Neural crest cell (in vitro differentiated cells): Measurements from ENCODE around the gene NNT. TPM values are rescaled to one million over a fixed set of nuclear protein-coding genes. Genes with fewer than 3 reads are reported as not detected.

ENCODE experiments used
- DNase-seq: peaks from one replicate; pipeline ENCODE4 v3.0.0; 2021; ENCODE audit warnings: low read depth, mixed read lengths, low spot score
- H3K27ac Mint-ChIP-seq: one replicate; pipeline ENCODE4 v1.8.0; 2021; ENCODE audit warnings: mild to moderate bottlenecking, mixed read lengths; ENCODE audit not compliant: unreplicated experiment
- H3K27me3 Mint-ChIP-seq: 2 replicates; pipeline ENCODE4 v1.8.0; 2021; ENCODE audit warnings: low read depth, mild to moderate bottlenecking, mixed read lengths
- H3K36me3 Mint-ChIP-seq: 2 replicates; pipeline ENCODE4 v1.8.0; 2021; ENCODE audit warnings: low read depth, mild to moderate bottlenecking, mixed read lengths
- H3K4me1 Mint-ChIP-seq: 2 replicates; pipeline ENCODE4 v1.8.0; 2021; ENCODE audit warnings: mixed read lengths
- H3K4me3 Mint-ChIP-seq: one replicate; pipeline ENCODE4 v1.8.0; 2021; ENCODE audit warnings: mild to moderate bottlenecking, mixed read lengths
- H3K9me3 Mint-ChIP-seq: 2 replicates; pipeline ENCODE4 v1.8.0; 2021; ENCODE audit warnings: mixed read lengths
- total RNA-seq: library from RNA; stranded (reverse); gene quantifications from 2 replicates; pipeline ENCODE4 v1.2.1, GENCODE V29; 2021
- TF ChIP-seq, protein P1 (sequence below): fragments of 200-600 bp; sonication (generic); conservative IDR thresholded peaks from 2 replicates; pipeline ENCODE4 v1.5.0; 2021; ENCODE audit warnings: antibody characterized with exemption, mild to moderate bottlenecking

NNT gene
- total RNA-seq, 1 donor from 2014 or later: 72.7 TPM

DNA sequence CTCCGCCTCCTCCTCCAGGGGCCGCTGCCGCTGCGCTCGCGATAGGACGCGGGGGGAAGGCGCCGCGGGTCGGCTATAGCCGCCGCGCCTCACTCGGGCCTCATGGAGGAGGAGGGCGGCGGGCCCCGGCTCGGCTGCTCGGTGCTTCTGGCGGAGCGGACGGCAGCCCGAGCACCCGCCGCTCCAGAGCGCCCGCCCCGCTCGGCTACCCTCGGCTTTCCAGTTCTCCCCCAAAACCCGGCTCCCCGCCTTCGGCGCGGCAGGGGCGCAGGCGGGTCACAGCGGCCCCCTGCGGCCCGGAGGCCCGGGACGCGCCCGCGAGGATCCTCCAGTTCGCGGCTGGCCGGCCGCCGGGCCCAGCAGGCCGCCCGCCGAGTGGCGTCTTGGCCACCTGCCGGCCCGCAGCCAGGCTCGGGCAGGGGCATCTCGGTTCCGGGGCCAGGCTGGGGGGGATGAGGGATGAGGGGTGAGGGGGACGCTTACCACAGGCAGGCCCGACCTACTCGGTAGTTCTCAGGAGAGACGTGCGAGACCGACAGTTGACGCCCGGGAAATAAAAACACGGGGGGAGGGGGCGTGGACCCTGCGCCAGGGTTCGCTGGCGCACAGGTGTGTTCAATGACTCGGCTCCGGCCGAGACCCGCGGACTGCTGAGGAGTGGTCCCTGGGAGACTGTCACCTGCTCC lies 46.0 kb upstream of the NNT start, which contains the start of gene PAIP1:
PAIP1 (minus strand) TSS at position 221 of the 686 bp plus-strand sequence. CDS start 231 bp downstream, outside the sequence.
- Mint-ChIP-seq H3K36me3 (peaks cover 5% of the 10 kb centered on the region), H3K27me3 (peaks cover 8% of the 10 kb centered on the region), H3K27ac (peak within 1 kb of the TSS; percentile 97), H3K4me1 (peaks cover 5% of the 10 kb centered on the region), H3K9me3 (no peaks in the 10 kb centered on the region), H3K4me3 (peak within 1 kb of the TSS; percentile 91)
- TF ChIP-seq, protein P1, sequence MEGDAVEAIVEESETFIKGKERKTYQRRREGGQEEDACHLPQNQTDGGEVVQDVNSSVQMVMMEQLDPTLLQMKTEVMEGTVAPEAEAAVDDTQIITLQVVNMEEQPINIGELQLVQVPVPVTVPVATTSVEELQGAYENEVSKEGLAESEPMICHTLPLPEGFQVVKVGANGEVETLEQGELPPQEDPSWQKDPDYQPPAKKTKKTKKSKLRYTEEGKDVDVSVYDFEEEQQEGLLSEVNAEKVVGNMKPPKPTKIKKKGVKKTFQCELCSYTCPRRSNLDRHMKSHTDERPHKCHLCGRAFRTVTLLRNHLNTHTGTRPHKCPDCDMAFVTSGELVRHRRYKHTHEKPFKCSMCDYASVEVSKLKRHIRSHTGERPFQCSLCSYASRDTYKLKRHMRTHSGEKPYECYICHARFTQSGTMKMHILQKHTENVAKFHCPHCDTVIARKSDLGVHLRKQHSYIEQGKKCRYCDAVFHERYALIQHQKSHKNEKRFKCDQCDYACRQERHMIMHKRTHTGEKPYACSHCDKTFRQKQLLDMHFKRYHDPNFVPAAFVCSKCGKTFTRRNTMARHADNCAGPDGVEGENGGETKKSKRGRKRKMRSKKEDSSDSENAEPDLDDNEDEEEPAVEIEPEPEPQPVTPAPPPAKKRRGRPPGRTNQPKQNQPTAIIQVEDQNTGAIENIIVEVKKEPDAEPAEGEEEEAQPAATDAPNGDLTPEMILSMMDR: peak; percentile 73
- DNase-seq: peak; percentile 74

DNA sequence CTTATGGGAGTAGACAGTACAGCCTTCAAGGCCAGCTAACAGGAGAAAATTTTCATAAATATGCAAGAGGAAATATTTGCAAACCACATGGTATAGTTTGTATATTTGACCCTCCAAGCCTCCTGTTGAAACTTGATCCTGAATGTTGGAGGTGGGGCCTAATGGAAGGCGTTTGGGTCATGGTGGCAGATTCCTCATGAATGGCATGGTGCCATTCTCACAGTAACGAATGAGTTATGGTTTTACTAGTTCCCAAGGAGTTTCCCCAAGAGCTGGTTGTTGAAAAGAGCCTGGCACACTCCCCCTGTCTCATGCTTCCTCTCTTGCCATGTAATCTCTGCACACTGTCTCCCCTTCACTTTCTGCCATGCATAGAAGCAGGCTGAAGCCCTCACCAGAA lies 42.9 kb upstream of the NNT start:
- Mint-ChIP-seq H3K36me3 (peaks cover 2% of the 10 kb centered on the region), H3K9me3 (no peaks in the 10 kb centered on the region), H3K27me3 (peaks cover 8% of the 10 kb centered on the region), H3K4me1 (peaks cover 5% of the 10 kb centered on the region), H3K4me3 (peak overlapping the region; percentile 75), H3K27ac (no peak overlapping the region)
- DNase-seq: no peak
- TF ChIP-seq, protein P1: no peak

DNA sequence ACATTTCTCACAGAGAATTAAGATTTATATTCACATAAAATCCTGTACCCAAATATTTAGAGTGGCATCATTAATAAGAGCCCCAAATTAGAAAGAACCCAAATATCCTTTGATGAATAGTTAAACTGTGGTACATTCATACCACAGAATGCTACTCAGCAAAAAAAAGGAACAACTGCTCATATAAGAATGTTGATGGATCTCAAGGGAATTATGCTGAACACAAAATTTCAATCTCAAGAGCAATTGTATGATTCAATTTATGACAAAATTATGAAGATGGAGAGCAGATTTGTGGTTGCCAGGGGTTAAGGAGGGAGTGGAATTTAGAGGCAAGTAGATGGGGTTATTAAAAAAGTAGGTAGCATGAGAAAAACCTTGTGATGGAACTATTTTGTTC lies 41.6 kb upstream of the NNT start:
- no peak overlapping the region for H3K27ac Mint-ChIP-seq
- H3K9me3 Mint-ChIP-seq: no peaks in the 10 kb centered on the region
- H3K4me3 Mint-ChIP-seq: no peak overlapping the region
- DNase-seq: no peak
- H3K4me1 Mint-ChIP-seq: peaks cover 5% of the 10 kb centered on the region
- H3K27me3 Mint-ChIP-seq: peaks cover 8% of the 10 kb centered on the region
- no peaks in the 10 kb centered on the region for H3K36me3 Mint-ChIP-seq
- TF ChIP-seq, protein P1: no peak

DNA sequence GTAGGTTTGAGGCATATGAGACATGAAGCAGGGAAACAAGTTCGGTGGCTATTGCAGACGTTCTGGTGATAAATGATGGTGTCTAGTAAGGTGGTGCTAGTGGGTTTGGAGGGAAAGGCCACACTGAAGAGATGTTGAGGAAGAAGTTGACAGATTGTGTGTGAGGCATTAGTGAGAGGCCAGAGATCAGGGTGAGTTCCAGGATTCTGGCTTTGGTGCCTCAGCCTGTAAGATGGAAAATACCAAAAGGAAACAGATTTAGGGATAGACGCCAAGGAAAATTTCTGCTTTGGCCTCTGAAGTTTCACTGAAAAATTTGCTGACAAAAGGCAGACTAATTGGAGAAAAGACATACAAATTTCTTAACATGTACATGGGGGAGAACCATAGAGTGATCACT lies 39.7 kb upstream of the NNT start:
- Mint-ChIP-seq H3K36me3 (no peaks in the 10 kb centered on the region), H3K4me1 (no peaks in the 10 kb centered on the region), H3K4me3 (no peak overlapping the region), H3K27ac (no peak overlapping the region), H3K9me3 (no peaks in the 10 kb centered on the region), H3K27me3 (peaks cover 8% of the 10 kb centered on the region)
- no peak for DNase-seq
- TF ChIP-seq, protein P1: no peak

DNA sequence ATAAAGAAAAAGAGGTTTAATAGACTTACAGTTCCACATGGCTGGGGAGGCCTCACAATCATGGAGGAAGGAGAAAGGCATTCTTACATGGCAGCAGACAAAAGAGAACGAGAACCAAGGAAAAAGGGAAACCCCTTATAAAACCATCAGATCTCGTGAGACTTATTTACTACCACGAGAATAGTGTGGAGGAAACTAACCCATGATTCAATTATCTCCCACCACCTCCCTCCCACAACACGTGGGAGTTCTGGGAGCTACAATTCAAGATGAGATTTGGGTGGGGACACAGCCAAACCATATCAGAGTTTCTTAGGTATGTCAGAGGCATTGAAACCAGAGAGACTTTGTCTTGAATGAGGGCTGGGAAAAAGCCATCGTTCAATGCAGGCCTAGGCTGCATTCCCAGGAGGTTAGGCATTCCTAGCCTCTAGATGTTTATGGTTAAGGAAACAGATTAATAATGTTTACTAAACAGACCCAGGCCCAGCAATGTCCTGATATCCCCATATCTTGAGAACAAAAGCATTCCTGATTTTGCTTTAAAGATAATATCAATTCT lies 38.6 kb upstream of the NNT start:
- no peak overlapping the region for H3K27ac Mint-ChIP-seq
- TF ChIP-seq, protein P1: no peak
- no peak overlapping the region for H3K4me3 Mint-ChIP-seq
- no peaks in the 10 kb centered on the region for H3K9me3 Mint-ChIP-seq
- peaks cover 8% of the 10 kb centered on the region for H3K27me3 Mint-ChIP-seq
- no peaks in the 10 kb centered on the region for H3K36me3 Mint-ChIP-seq
- no peaks in the 10 kb centered on the region for H3K4me1 Mint-ChIP-seq
- DNase-seq: no peak
